Panc1 (cell line): ENCODE results near the gene FAM50A. TPM values are rescaled to one million over a fixed set of nuclear protein-coding genes. Genes with fewer than 3 reads are reported as not detected.

Source experiments
- ATAC-seq: fragments of 200-7000 bp; cut with Tn5 transposase; 2 replicates; pipeline ENCODE4 v1.9.1; 2020; ENCODE audit warnings: mild to moderate bottlenecking, moderate library complexity
- BruUV-seq: library from RNA; stranded (reverse); fragments of 400-500 nt; replicated peaks from 2 replicates; lab custom pipeline; 2021; lab: Mats Ljungman, UMichigan
- CTCF ChIA-PET: fragments of 300-600 bp; sonication (Branson Sonifier 250); formaldehyde crosslinking; loops from one replicate; lab custom pipeline; 2022; ENCODE audit warnings: antibody characterized with exemption; lab: Charles Lee
- POLR2A ChIA-PET: fragments of 300-600 bp; sonication (Branson Sonifier 250); formaldehyde crosslinking; loops from one replicate; lab custom pipeline; 2022; ENCODE audit warnings: antibody characterized with exemption; lab: Charles Lee
- DNase-seq: peaks from one replicate; pipeline ENCODE4 v3.0.0-alpha.2; 2010; ENCODE audit warnings: low read depth, low spot score
- H3K27ac ChIP-seq: 2 replicates; pipeline ENCODE4 v1.5.1; 2011; ENCODE audit warnings: mild to moderate bottlenecking, low read length, inconsistent platforms
- H3K27me3 ChIP-seq: fragments of 200-500 bp; sonication (Bioruptor generic); 2 replicates; pipeline ENCODE4 v1.6.0; 2014; ENCODE audit warnings: low read length, inconsistent platforms; ENCODE audit not compliant: control insufficient read depth, insufficient read depth
- H3K36me3 ChIP-seq: fragments of 200-500 bp; sonication (Bioruptor generic); 2 replicates; pipeline ENCODE4 v1.5.1; 2014; ENCODE audit warnings: inconsistent platforms, mild to moderate bottlenecking, low read length, moderate library complexity; ENCODE audit not compliant: control insufficient read depth, insufficient read depth
- H3K4me1 ChIP-seq: 2 replicates; pipeline ENCODE4 v1.5.1; 2011; ENCODE audit warnings: inconsistent platforms, mild to moderate bottlenecking, low read length, moderate library complexity; ENCODE audit not compliant: control insufficient read depth, insufficient read depth
- H3K4me3 ChIP-seq, 2 experiments: 2 replicates each; pipeline ENCODE4 v1.5.1; 2011 to 2012; ENCODE audit warnings: low read depth in 2 of 2, low read length in 2 of 2, mild to moderate bottlenecking in 2 of 2, inconsistent platforms in 1 of 2, moderate library complexity in 1 of 2
- H3K9me3 ChIP-seq: fragments of 200-500 bp; sonication (Bioruptor generic); 2 replicates; pipeline ENCODE4 v1.5.1; 2014; ENCODE audit warnings: low read depth, mild to moderate bottlenecking, inconsistent platforms, low read length, moderate library complexity; ENCODE audit not compliant: control insufficient read depth, insufficient read depth
- POLR2AphosphoS5 ChIP-seq: IDR thresholded peaks from 2 replicates; pipeline ENCODE4 v1.6.1; 2012; ENCODE audit warnings: mild to moderate bottlenecking, low read depth, low read length, moderate library complexity
- SIN3A ChIP-seq: IDR thresholded peaks from 2 replicates; pipeline ENCODE4 v1.6.1; 2012; ENCODE audit warnings: low read depth, mild to moderate bottlenecking, low read length, moderate library complexity, borderline replicate concordance; ENCODE audit not compliant: insufficient read depth
- TCF7L2 ChIP-seq: IDR thresholded peaks from 2 replicates; pipeline ENCODE4 v1.6.1; 2011; ENCODE audit warnings: mild to moderate bottlenecking, low read depth, low read length, inconsistent platforms
- in situ Hi-C: cut with HindIII; loops from 2 replicates; pipeline ENCODE4 v1.10.0; 2016; ENCODE audit warnings: low sequenced_read_pairs, low pct_unique_long_range_greater_than_20kb
- intact Hi-C: fragments of 100-400 bp; cut with micrococcal nuclease; formaldehyde crosslinking; loops from one replicate; pipeline ENCODE4 v1.10.0; 2022; ENCODE audit not compliant: unreplicated experiment
- total RNA-seq: library from RNA; stranded (reverse); gene quantifications from one replicate; pipeline ENCODE4 v1.2.1, GENCODE V29; 2021; ENCODE audit not compliant: unreplicated experiment
- TF ChIP-seq, protein P1 (sequence below): fragments of 450-650 bp; IDR thresholded peaks from 2 replicates; pipeline ENCODE4 v1.5.1; 2017; ENCODE audit warnings: mild to moderate bottlenecking
- TF ChIP-seq, protein P2 (sequence below), 2 experiments: IDR thresholded peaks; 2 replicates each; pipeline ENCODE4 v1.6.1; 2011 to 2012; ENCODE audit warnings: low read depth in 2 of 2, control low read depth in 1 of 2, low read length in 1 of 2, mild to moderate bottlenecking in 1 of 2, moderate library complexity in 1 of 2; ENCODE audit not compliant: insufficient read depth in 1 of 2

Gene FAM50A
- total RNA-seq, 1 experiment from 2014 or later, result 225 TPM

DNA sequence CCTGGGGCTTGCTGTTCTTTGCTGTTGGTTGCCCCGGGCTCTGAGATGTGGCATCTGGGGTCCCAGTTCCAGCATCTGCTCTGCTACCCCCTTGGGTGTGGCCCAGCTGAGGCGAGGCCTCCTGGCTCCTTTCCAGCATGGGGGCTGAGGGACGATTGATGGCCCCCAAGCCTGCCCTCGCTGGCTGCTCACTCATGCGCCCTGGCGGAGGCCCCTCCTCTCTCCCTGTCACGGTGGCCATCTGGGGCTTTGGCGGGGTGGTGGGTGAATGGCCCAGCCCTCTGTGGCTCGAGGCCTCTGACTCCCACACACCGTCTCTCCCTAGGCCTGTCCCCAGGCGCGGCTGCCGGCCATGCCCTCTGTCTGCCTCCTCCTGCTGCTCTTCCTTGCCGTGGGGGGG is 15.9 kb downstream of the FAM50A start:
- no TSS peak for BruUV-seq
- ATAC-seq (no peak), DNase-seq (no peak)
- Histone ChIP-seq H3K9me3 (no peaks in the 10 kb centered on the region), H3K36me3 (no peaks in the 10 kb centered on the region), H3K27me3 (no peaks in the 10 kb centered on the region), H3K4me3 (peak overlapping the region; percentile 78 to 89), H3K4me1 (peaks cover 5% of the 10 kb centered on the region), H3K27ac (0 out of 2 replicates have a peak overlapping the region, but pooled peaks have one; percentile 23)
- intact Hi-C loops (no loop called here), in situ Hi-C loops (no loop called here)
- TF ChIP-seq, protein P1, sequence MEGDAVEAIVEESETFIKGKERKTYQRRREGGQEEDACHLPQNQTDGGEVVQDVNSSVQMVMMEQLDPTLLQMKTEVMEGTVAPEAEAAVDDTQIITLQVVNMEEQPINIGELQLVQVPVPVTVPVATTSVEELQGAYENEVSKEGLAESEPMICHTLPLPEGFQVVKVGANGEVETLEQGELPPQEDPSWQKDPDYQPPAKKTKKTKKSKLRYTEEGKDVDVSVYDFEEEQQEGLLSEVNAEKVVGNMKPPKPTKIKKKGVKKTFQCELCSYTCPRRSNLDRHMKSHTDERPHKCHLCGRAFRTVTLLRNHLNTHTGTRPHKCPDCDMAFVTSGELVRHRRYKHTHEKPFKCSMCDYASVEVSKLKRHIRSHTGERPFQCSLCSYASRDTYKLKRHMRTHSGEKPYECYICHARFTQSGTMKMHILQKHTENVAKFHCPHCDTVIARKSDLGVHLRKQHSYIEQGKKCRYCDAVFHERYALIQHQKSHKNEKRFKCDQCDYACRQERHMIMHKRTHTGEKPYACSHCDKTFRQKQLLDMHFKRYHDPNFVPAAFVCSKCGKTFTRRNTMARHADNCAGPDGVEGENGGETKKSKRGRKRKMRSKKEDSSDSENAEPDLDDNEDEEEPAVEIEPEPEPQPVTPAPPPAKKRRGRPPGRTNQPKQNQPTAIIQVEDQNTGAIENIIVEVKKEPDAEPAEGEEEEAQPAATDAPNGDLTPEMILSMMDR, result no peak
- TF ChIP-seq TCF7L2 (no peak), SIN3A (no peak), POLR2AphosphoS5 (no peak)
- TF ChIP-seq, protein P2, sequence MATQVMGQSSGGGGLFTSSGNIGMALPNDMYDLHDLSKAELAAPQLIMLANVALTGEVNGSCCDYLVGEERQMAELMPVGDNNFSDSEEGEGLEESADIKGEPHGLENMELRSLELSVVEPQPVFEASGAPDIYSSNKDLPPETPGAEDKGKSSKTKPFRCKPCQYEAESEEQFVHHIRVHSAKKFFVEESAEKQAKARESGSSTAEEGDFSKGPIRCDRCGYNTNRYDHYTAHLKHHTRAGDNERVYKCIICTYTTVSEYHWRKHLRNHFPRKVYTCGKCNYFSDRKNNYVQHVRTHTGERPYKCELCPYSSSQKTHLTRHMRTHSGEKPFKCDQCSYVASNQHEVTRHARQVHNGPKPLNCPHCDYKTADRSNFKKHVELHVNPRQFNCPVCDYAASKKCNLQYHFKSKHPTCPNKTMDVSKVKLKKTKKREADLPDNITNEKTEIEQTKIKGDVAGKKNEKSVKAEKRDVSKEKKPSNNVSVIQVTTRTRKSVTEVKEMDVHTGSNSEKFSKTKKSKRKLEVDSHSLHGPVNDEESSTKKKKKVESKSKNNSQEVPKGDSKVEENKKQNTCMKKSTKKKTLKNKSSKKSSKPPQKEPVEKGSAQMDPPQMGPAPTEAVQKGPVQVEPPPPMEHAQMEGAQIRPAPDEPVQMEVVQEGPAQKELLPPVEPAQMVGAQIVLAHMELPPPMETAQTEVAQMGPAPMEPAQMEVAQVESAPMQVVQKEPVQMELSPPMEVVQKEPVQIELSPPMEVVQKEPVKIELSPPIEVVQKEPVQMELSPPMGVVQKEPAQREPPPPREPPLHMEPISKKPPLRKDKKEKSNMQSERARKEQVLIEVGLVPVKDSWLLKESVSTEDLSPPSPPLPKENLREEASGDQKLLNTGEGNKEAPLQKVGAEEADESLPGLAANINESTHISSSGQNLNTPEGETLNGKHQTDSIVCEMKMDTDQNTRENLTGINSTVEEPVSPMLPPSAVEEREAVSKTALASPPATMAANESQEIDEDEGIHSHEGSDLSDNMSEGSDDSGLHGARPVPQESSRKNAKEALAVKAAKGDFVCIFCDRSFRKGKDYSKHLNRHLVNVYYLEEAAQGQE (IDR thresholded peaks at IDR 0.05; ENCODE audit: insufficient read depth in 1 of 2, low read depth in 2 of 2, low read length in 1 of 2), result no peak
- POLR2A ChIA-PET, result no interaction called here
- CTCF ChIA-PET, result interaction anchor here (0.6 to 0.9 kb wide), 3 partner anchors 18 to 48 kb away, joined by 3 to 6 read pairs (median 4); no protein-coding TSS in a partner anchor

DNA sequence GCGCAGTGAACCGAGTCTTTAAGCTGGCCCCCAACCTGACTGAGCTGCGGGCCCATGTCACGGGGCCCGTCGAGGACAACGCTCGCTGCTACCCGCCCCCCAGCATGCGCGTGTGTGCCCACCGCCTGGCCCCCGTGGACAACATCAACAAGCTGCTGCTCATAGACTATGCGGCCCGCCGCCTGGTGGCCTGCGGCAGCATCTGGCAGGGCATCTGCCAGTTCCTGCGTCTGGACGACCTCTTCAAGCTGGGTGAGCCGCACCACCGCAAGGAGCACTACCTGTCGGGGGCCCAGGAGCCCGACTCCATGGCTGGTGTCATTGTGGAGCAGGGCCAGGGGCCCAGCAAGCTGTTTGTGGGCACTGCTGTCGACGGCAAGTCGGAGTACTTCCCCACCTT is 16.4 kb downstream of the FAM50A start:
- ATAC-seq, result no peak
- no peak overlapping the region for H3K4me3 ChIP-seq

More for the DNA sequence above, 16.4 kb downstream of the FAM50A start:
- CTCF ChIA-PET, result interaction anchor here (0.8 kb wide), 1 partner anchor 48 kb away, joined by 4 read pairs; no protein-coding TSS in a partner anchor
- TF ChIP-seq SIN3A (no peak), TCF7L2 (no peak), POLR2AphosphoS5 (no peak)
- TF ChIP-seq, protein P1, result no peak
- TF ChIP-seq, protein P2 (IDR thresholded peaks at IDR 0.05; ENCODE audit: insufficient read depth in 1 of 2, low read depth in 2 of 2, low read length in 1 of 2), result no peak
- no peak for DNase-seq
- Histone ChIP-seq H3K9me3 (no peaks in the 10 kb centered on the region), H3K4me1 (peaks cover 5% of the 10 kb centered on the region), H3K27ac (no peak overlapping the region), H3K27me3 (no peaks in the 10 kb centered on the region), H3K36me3 (no peaks in the 10 kb centered on the region)
- POLR2A ChIA-PET, result no interaction called here
- in situ Hi-C loops, result no loop called here
- BruUV-seq, result no TSS peak
- intact Hi-C loops, result no loop called here
